BJ (cell line): ENCODE measurements around the gene ELOVL3. TPM values are rescaled to one million over a fixed set of nuclear protein-coding genes. Genes with fewer than 3 reads are reported as not detected.
"Not testable (repeated sequence)": the region's sequence is repeated elsewhere in the genome, so short reads cannot be mapped to it uniquely, and the experiment has no call there.

Source experiments
- CTCF ChIA-PET: fragments of 350-600 bp; formaldehyde crosslinking; extraction: SDS; loops from one replicate; lab custom pipeline; 2021; ENCODE audit warnings: antibody characterized with exemption, inconsistent platforms; lab: Yijun Ruan, JAX
- POLR2A ChIA-PET: fragments of 300-600 bp; sonication (Branson Sonifier 250); formaldehyde crosslinking; extraction: SDS; loops from one replicate; lab custom pipeline; 2021; ENCODE audit warnings: antibody characterized with exemption; lab: Charles Lee
- DNase-seq: peaks from one replicate; pipeline ENCODE4 v3.0.0-alpha.2; 2011; ENCODE audit warnings: low read depth
- H3K27me3 ChIP-seq: 2 replicates; pipeline ENCODE4 v1.6.0; 2011; ENCODE audit warnings: low read length; ENCODE audit not compliant: control insufficient read depth, insufficient read depth
- H3K36me3 ChIP-seq: 2 replicates; pipeline ENCODE4 v1.5.1; 2011; ENCODE audit warnings: low read length; ENCODE audit not compliant: control insufficient read depth, insufficient read depth
- H3K4me3 ChIP-seq: 2 replicates; pipeline ENCODE4 v1.5.1; 2011; ENCODE audit warnings: low read depth, mild to moderate bottlenecking, control low read depth, low read length
- polyA plus RNA-seq: library from polyadenylated mRNA; depleted of rRNA; stranded (reverse); fragments of >200 nt; gene quantifications from 2 replicates; pipeline ENCODE4 v1.2.3, GENCODE V29; 2011
- TF ChIP-seq, protein P1 (sequence below): IDR thresholded peaks from 2 replicates; pipeline ENCODE4 v1.5.1; 2011; ENCODE audit warnings: low read depth, mild to moderate bottlenecking, control low read depth, inconsistent platforms, low read length, moderate library complexity; ENCODE audit not compliant: insufficient read depth

ELOVL3 gene
- polyA plus RNA-seq, 1 experiment = 0.43 TPM

DNA sequence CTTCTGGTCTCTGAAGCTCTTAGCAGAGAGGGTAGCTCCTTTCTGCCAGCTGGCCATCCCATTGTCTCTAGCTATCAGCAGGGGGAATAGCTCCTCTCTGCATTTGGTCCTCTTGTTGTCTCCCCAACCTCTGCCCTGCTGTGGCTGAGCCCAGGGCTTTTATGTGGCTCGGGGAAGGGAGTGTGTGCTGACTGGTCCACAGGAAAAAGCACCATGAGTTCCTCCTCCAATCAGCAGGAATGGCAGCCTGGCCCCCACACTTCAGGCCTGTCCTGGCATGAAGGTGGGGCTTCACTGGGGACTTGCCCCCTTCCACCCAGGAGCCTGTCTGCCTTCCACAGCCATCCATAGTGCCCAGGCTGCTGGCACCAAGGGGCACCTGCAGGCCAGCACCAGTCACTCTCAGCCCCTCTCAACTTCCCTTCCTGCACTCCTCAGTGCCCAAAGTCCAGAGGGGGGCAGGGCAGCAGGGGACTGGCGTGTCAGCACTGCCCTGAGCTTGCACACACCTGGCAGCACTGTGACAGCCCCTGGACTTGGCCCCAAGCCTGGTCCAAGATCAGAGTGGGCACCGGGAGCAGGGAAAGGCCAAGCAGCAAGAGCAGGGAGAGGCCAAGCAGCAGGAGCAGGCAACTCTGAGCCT is 37.7 kb upstream of the ELOVL3 start:
- Histone ChIP-seq H3K4me3 (no peak overlapping the region), H3K27me3 (peaks cover 8% of the 10 kb centered on the region), H3K36me3 (no peaks in the 10 kb centered on the region)
- POLR2A ChIA-PET = no interaction called here
- TF ChIP-seq, protein P1, sequence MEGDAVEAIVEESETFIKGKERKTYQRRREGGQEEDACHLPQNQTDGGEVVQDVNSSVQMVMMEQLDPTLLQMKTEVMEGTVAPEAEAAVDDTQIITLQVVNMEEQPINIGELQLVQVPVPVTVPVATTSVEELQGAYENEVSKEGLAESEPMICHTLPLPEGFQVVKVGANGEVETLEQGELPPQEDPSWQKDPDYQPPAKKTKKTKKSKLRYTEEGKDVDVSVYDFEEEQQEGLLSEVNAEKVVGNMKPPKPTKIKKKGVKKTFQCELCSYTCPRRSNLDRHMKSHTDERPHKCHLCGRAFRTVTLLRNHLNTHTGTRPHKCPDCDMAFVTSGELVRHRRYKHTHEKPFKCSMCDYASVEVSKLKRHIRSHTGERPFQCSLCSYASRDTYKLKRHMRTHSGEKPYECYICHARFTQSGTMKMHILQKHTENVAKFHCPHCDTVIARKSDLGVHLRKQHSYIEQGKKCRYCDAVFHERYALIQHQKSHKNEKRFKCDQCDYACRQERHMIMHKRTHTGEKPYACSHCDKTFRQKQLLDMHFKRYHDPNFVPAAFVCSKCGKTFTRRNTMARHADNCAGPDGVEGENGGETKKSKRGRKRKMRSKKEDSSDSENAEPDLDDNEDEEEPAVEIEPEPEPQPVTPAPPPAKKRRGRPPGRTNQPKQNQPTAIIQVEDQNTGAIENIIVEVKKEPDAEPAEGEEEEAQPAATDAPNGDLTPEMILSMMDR = no peak
- DNase-seq = no peak
- CTCF ChIA-PET = interaction anchor here (1.2 to 1.7 kb wide), 2 partner anchors 160 to 205 kb away, joined by 3 to 5 read pairs; no protein-coding TSS in a partner anchor

DNA sequence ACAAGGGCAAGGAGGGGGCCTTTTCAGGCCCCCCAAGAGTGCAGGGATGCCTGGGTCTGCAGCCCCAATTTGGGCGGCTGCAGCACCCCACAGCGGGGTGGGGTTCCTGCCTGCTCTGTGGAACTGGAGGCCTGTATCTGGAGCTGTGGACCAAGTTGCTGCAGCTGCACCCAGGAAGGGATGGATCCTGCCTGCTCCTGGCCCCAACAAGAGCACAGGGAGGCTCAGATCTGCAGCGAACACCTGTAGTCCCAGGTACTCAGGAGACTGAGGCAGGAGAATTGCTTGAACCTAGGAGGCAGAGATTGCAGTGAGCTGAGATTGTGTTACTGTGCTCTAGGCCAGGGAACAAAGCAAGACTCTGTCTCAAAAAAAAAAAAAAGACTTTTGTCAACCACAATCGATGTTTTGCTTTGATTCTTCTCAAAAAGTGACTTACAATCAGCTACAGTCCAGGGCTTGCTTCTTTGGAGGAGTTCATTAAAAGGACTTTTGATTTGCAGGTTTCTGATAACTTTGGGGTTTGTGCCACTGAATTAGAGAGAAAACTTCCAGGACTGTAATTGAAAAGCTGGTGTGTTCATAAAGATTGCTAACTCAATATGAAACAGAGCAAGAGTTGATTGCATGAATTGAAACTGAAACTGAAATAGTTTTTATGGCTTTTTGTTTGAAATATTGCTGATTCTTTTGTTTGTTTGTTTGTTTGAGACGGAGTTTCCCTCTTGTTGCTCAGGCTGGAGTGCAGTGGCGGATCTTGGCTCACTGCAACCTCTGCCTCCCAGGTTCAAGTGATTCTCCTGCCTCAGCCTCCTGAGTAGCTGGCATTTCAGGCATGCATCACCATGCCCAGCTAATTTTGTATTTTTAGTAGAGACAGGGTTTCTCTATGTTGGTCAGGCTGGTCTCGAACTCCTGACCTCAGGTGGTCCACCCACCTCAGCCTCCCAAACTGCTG is 36.9 kb upstream of the ELOVL3 start:
- H3K4me3 ChIP-seq, H3K36me3 ChIP-seq, DNase-seq, POLR2A ChIA-PET, H3K27me3 ChIP-seq: not testable (repeated sequence)
- CTCF ChIA-PET = interaction anchor here (0.7 to 2.0 kb wide), 4 partner anchors 10 to 213 kb away, joined by 3 to 11 read pairs (median 4); no protein-coding TSS in a partner anchor

DNA sequence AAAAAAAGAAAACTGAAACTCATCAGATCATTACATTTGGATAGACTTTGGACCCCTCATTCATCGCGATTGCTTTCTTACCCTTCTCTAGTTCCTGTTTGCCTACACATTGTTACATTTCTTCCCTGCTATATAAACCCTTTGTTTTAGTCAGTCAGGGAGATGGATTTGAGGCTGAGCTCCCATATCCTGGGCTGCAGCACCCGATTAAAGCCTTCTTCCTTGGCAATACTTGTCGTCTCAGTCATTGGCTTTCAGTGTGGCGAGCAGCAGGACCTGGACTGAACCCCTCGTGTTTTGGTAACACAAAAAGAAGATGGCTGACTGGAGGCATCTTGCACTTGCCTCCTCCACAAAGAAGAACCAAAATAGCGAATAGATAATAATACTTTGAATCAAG is 34.1 kb upstream of the ELOVL3 start:
- Histone ChIP-seq H3K27me3 (peaks cover 10% of the 10 kb centered on the region), H3K4me3 (no peak overlapping the region), H3K36me3 (no peaks in the 10 kb centered on the region)
- TF ChIP-seq, protein P1 = no peak
- no peak for DNase-seq
- ChIA-PET POLR2A (no interaction called here), CTCF (interaction anchor here (1.2 kb wide), 1 partner anchor 22 kb away, joined by 3 read pairs; no protein-coding TSS in a partner anchor)

DNA sequence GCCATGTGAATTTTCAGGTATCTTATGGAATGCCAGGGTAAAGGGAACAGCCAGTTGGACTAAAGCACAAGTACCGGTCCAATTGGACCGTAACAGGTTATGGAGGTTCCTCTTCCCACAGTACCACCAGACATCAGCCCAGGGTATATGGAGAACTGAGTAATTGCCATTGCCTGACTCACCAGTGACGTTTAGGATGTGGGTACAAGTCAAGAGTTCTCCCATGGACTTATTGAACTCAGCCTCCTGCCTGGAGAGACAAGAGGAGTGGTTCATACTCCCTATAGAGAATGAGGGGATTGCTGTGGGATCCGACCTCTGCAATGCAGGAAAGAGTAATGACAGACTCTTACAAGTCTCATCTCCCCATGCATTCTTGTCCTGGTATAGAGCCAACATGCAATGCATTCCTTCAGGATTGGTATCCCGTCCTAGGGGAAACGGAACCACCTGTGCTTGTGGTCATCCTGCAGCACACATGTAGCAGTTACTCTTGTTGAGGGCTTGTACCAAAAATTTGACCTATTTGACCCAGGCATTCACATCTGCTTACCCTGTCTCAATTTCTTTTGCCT is 30.7 kb upstream of the ELOVL3 start:
- CTCF ChIA-PET = interaction anchor here (1.1 kb wide), 1 partner anchor 26 kb away, joined by 3 read pairs; no protein-coding TSS in a partner anchor
- DNase-seq = no peak
- no peak overlapping the region for H3K4me3 ChIP-seq

DNA sequence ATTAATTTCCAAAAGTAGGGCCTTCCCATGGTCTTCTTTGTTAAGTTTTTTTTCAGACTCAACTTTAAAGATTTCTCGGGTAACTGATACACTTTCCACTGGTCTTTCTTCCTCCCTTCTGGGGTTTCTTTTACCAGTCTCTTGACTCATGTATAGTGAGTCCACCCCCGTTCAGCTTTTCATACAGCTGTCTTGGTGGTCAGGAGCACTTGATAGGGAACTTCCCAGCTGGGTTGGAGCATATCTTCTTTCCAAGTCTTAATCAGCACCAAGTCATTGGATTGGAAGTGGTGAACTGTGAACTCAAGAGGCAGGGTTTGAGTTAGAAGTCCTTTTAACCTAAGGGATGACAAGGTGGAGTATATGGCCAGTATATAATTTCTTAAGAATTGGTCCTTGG is 29.2 kb upstream of the ELOVL3 start:
- DNase-seq = no peak
- CTCF ChIA-PET = no interaction called here
- TF ChIP-seq, protein P1 = no peak

More for the DNA sequence above, 30.7 kb upstream of the ELOVL3 start:
- TF ChIP-seq, protein P1 = no peak
- Histone ChIP-seq H3K36me3 (no peaks in the 10 kb centered on the region), H3K27me3 (peaks cover 4% of the 10 kb centered on the region)
- POLR2A ChIA-PET = no interaction called here

More for the DNA sequence above, 29.2 kb upstream of the ELOVL3 start:
- Histone ChIP-seq H3K36me3 (no peaks in the 10 kb centered on the region), H3K27me3 (peaks cover 4% of the 10 kb centered on the region), H3K4me3 (no peak overlapping the region)
- POLR2A ChIA-PET = no interaction called here
